Vagina (tissue), 2 donors: ENCODE results near the gene SMAD1. TPM values are rescaled to one million over a fixed set of nuclear protein-coding genes. Genes with fewer than 3 reads are reported as not detected.

Source experiments
- DNase-seq, 2 donors: peaks; one replicate each; pipeline ENCODE4 v3.0.0-alpha.2; 2017; ENCODE audit errors: extremely low spot score in 2 of 2
- H3K27ac ChIP-seq: fragments of 200-600 bp; sonication (generic); one replicate; pipeline ENCODE4 v1.5.1; 2019
- H3K27me3 ChIP-seq: fragments of 200-600 bp; sonication (generic); one replicate; pipeline ENCODE4 v1.5.1; 2019
- H3K36me3 ChIP-seq, 2 donors: fragments of 200-600 bp; sonication (generic); one replicate each; pipeline ENCODE4 v1.5.1; 2017 to 2019
- H3K4me1 ChIP-seq: fragments of 200-600 bp; sonication (generic); one replicate; pipeline ENCODE4 v1.5.1; 2019
- H3K4me3 ChIP-seq, 2 donors: fragments of 200-600 bp; sonication (generic); 1 replicate in 1 of 2; 2 replicates in 1 of 2; pipeline ENCODE4 v1.5.1; 2016 to 2019
- H3K9me3 ChIP-seq: fragments of 200-600 bp; sonication (generic); one replicate; pipeline ENCODE4 v1.5.1; 2019
- POLR2A ChIP-seq, 2 donors: fragments of 450-650 bp; IDR thresholded peaks; one replicate each; pipeline ENCODE4 v1.6.1; 2017; ENCODE audit warnings: antibody characterized with exemption in 2 of 2, mild to moderate bottlenecking in 2 of 2, moderate library complexity in 2 of 2
- POLR2AphosphoS5 ChIP-seq, 2 donors: sonication (generic); formaldehyde crosslinking; IDR thresholded peaks; one replicate each; pipeline ENCODE4 v1.9.0; 2017; ENCODE audit warnings: antibody characterized with exemption in 2 of 2, mild to moderate bottlenecking in 2 of 2, low read depth in 1 of 2; ENCODE audit not compliant: insufficient read depth in 1 of 2
- intact Hi-C: fragments of 100-400 bp; cut with DNase I; formaldehyde crosslinking; loops from one replicate; pipeline ENCODE4 v1.15.1; 2023
- total RNA-seq: library from RNA; depleted of rRNA; stranded (reverse); fragments of >200 nt; gene quantifications from one replicate; pipeline ENCODE4 v1.2.3, GENCODE V29; 2016
- TF ChIP-seq, protein P1 (sequence below), 3 experiments: fragments of 450-650 bp in 2 of 3; fragments of 200-600 bp in 1 of 3; sonication (generic) in 1 of 3; IDR thresholded peaks; one replicate each; pipeline ENCODE4 v1.5.1; 2017 to 2019; ENCODE audit warnings: antibody characterized with exemption in 3 of 3, mild to moderate bottlenecking in 2 of 3, moderate library complexity in 2 of 3

SMAD1 gene
- total RNA-seq, 1 donor from 2014 or later: 31.7 TPM

DNA sequence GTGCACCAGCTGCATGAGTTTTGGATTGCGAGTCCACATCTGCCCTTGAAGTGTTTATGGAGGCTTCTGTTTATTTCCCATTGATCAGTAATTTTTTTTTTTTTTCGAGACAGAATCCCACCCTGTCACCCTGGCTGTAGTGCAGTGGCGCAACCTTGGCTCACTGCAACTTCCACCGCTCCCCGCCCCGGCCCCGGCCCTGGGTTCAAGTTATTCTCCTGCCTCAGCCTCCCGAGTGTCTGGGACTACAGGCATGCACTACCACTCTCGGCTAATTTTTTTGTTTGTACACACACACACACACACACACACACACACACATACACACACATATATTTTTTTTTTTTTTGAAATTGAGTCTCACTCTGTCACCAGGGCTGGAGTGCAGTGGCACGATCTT is 46.1 kb downstream of the SMAD1 start:
- DNase-seq: no peak
- H3K9me3 ChIP-seq: no peaks in the 10 kb centered on the region
- no peaks in the 10 kb centered on the region for H3K27me3 ChIP-seq
- TF ChIP-seq POLR2AphosphoS5 (IDR thresholded peaks at IDR 0.05; ENCODE audit: insufficient read depth in 1 of 2, low read depth in 1 of 2): no peak
- H3K4me1 ChIP-seq: peaks cover 38% of the 10 kb centered on the region
- H3K27ac ChIP-seq: no peak overlapping the region
- intact Hi-C loops: no loop called here
- no peaks in the 10 kb centered on the region for H3K36me3 ChIP-seq
- H3K4me3 ChIP-seq: no peak overlapping the region

DNA sequence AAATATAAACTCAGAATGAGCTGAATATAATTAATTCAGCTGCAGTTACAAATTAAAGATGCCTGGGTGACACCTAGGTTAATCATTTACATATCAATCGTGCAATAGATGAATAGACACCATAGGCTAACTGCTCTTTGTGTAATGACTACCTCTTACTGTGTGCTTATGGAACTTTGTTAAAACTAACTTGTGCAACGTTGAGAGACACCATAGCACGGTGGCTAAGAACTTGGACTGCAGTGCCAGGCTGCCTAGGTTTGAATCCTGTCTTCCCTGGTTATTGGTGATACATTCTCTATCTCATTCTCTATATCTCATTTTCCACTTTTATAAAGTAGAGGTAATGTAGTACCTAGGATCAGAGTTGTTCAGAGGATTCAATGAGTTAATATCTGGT is 46.9 kb downstream of the SMAD1 start:
- no peak for DNase-seq
- H3K4me3 ChIP-seq: no peak overlapping the region
- intact Hi-C loops: no loop called here
- no peaks in the 10 kb centered on the region for H3K36me3 ChIP-seq
- TF ChIP-seq POLR2AphosphoS5 (IDR thresholded peaks at IDR 0.05; ENCODE audit: insufficient read depth in 1 of 2, low read depth in 1 of 2) (no peak), POLR2A (IDR thresholded peaks at IDR 0.05) (no peak)
- TF ChIP-seq, protein P1, sequence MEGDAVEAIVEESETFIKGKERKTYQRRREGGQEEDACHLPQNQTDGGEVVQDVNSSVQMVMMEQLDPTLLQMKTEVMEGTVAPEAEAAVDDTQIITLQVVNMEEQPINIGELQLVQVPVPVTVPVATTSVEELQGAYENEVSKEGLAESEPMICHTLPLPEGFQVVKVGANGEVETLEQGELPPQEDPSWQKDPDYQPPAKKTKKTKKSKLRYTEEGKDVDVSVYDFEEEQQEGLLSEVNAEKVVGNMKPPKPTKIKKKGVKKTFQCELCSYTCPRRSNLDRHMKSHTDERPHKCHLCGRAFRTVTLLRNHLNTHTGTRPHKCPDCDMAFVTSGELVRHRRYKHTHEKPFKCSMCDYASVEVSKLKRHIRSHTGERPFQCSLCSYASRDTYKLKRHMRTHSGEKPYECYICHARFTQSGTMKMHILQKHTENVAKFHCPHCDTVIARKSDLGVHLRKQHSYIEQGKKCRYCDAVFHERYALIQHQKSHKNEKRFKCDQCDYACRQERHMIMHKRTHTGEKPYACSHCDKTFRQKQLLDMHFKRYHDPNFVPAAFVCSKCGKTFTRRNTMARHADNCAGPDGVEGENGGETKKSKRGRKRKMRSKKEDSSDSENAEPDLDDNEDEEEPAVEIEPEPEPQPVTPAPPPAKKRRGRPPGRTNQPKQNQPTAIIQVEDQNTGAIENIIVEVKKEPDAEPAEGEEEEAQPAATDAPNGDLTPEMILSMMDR (IDR thresholded peaks at IDR 0.05): no peak
- peaks cover 44% of the 10 kb centered on the region for H3K4me1 ChIP-seq
- H3K27me3 ChIP-seq: no peaks in the 10 kb centered on the region
- no peaks in the 10 kb centered on the region for H3K9me3 ChIP-seq
- no peak overlapping the region for H3K27ac ChIP-seq

DNA sequence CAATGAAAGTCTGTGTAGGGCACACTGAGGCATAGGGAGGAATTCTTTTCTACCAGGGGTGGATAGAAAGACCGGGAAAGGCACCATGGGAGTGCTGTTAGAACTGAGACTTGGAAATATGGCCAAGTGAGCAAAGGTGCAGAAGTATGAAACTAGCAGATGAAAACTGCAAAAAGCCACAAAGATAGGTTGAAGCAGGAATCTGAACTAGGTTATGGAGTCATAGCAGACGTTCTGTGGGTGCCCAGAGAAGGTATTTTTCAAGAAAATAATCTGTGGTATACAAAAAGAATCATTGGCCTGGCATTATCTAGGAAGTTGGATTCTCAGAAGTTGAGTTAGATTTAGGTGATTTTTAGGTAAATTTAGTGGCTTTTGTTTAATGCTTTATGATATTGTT is 48.5 kb downstream of the SMAD1 start:
- no peak for DNase-seq
- Histone ChIP-seq H3K27ac (no peak overlapping the region), H3K36me3 (no peaks in the 10 kb centered on the region), H3K27me3 (no peaks in the 10 kb centered on the region), H3K9me3 (no peaks in the 10 kb centered on the region), H3K4me1 (peaks cover 33% of the 10 kb centered on the region), H3K4me3 (no peak overlapping the region)
- TF ChIP-seq POLR2AphosphoS5 (IDR thresholded peaks at IDR 0.05; ENCODE audit: insufficient read depth in 1 of 2, low read depth in 1 of 2) (no peak), POLR2A (IDR thresholded peaks at IDR 0.05) (no peak)
- TF ChIP-seq, protein P1 (IDR thresholded peaks at IDR 0.05): no peak
- intact Hi-C loops: no loop called here

DNA sequence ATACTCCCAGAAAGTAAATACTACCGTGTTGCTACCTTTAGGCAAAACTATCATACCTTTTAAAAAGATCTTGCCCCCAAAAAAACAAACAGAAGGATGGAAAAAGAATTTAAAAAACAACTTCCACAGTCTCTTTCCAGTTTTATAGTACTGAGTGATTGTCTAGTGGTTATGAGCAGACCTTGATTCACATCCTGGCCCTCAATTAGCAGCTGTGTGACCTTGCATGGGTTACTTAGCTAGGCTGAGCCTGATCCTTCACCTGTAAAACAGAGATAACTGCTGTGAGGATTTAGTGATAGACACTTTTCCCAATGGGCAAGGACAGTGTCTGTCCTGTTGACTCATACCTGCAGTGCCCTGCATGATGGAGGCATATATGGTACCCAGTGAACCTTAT is 49.0 kb downstream of the SMAD1 start:
- DNase-seq: no peak
- H3K27me3 ChIP-seq: no peaks in the 10 kb centered on the region
- no peaks in the 10 kb centered on the region for H3K9me3 ChIP-seq
- intact Hi-C loops: no loop called here
- no peak overlapping the region for H3K27ac ChIP-seq
- TF ChIP-seq POLR2AphosphoS5 (IDR thresholded peaks at IDR 0.05; ENCODE audit: insufficient read depth in 1 of 2, low read depth in 1 of 2) (no peak), POLR2A (IDR thresholded peaks at IDR 0.05) (no peak)
- TF ChIP-seq, protein P1 (IDR thresholded peaks at IDR 0.05): no peak
- peaks cover 28% of the 10 kb centered on the region for H3K4me1 ChIP-seq
- no peak overlapping the region for H3K4me3 ChIP-seq
- H3K36me3 ChIP-seq: no peaks in the 10 kb centered on the region

DNA sequence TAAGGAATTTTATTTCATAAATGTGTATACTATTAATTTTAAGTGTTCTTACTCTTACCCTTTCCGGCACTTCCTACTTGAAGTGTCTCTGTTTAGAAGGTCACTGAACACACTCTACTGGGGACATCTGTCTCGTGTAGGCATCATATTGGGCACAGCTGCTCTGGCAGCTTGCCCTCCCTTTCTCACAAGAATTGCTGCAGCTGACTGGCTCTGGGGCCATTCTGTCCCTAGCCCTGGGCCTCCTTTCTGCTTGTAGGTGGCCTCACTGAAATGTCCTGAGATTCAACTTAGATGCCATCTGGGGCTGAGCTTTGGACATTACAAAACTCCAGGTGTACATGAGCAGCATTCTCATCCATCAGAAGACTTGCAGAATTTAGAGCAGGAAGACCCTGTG is 49.6 kb downstream of the SMAD1 start:
- Histone ChIP-seq H3K27me3 (no peaks in the 10 kb centered on the region), H3K27ac (no peak overlapping the region), H3K36me3 (no peaks in the 10 kb centered on the region), H3K9me3 (no peaks in the 10 kb centered on the region), H3K4me3 (no peak overlapping the region), H3K4me1 (peaks cover 23% of the 10 kb centered on the region)
- no peak for TF ChIP-seq POLR2AphosphoS5 (IDR thresholded peaks at IDR 0.05; ENCODE audit: insufficient read depth in 1 of 2, low read depth in 1 of 2)
- no peak for TF ChIP-seq POLR2A (IDR thresholded peaks at IDR 0.05)
- TF ChIP-seq, protein P1 (IDR thresholded peaks at IDR 0.05): no peak
- intact Hi-C loops: no loop called here
- DNase-seq: no peak

DNA sequence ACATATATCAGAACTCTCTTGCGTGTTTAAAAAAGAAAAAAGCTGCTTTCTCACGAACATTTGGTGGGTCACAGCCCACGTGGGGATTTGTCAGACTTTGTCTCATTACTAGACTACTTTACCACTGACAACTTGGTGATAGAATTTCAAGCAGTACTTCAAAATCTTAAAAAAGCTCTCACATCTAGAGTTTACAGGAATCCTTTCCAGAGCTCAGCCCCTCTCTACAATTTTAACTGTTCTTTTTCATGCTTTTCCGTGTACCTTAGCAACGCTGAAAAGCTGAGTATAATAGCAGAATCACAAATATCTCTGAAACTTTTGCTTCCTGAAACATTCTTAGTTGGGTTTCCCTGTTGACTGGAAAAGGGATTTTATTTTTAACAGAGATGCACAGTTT is 50.2 kb downstream of the SMAD1 start:
- TF ChIP-seq POLR2AphosphoS5 (IDR thresholded peaks at IDR 0.05; ENCODE audit: insufficient read depth in 1 of 2, low read depth in 1 of 2) (no peak), POLR2A (IDR thresholded peaks at IDR 0.05) (no peak)
- TF ChIP-seq, protein P1 (IDR thresholded peaks at IDR 0.05): no peak
- intact Hi-C loops: no loop called here
- no peaks in the 10 kb centered on the region for H3K27me3 ChIP-seq
- no peaks in the 10 kb centered on the region for H3K36me3 ChIP-seq
- H3K4me3 ChIP-seq: no peak overlapping the region
- H3K27ac ChIP-seq: no peak overlapping the region
- H3K4me1 ChIP-seq: peaks cover 16% of the 10 kb centered on the region
- no peaks in the 10 kb centered on the region for H3K9me3 ChIP-seq
- DNase-seq: no peak
